ENCODE results near the gene HMGXB4. TPM values are rescaled to one million over a fixed set of nuclear protein-coding genes. Genes with fewer than 3 reads are reported as not detected.

HMGXB4 gene
- total and polyA plus RNA-seq, 2 of the 8 experiments (the other 6 are each of a cell fraction or from before 2014, with no cell fraction given), result 20.9 to 41.3 TPM

DNA sequence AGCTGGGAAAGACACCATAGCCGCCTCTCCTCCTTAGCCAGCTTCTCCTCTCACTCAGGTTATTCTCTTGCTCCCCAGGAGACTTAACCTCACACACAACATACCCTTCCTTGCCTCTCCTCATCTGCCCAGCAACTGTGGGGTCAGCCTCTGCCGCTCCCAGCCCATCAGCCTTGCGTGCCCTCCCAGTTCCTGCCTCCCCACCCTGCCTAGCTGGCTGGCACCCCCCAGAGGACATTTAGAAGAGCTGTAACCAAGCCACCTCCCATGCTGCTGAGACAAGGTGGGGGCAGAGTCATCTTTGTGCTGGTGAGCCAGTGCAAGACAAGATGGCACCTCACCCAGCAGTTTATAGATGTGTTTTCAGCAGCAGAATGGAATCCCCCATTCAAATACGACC lies 80.6 kb downstream of the HMGXB4 start (continued):
- TF ChIP-seq, protein P1, sequence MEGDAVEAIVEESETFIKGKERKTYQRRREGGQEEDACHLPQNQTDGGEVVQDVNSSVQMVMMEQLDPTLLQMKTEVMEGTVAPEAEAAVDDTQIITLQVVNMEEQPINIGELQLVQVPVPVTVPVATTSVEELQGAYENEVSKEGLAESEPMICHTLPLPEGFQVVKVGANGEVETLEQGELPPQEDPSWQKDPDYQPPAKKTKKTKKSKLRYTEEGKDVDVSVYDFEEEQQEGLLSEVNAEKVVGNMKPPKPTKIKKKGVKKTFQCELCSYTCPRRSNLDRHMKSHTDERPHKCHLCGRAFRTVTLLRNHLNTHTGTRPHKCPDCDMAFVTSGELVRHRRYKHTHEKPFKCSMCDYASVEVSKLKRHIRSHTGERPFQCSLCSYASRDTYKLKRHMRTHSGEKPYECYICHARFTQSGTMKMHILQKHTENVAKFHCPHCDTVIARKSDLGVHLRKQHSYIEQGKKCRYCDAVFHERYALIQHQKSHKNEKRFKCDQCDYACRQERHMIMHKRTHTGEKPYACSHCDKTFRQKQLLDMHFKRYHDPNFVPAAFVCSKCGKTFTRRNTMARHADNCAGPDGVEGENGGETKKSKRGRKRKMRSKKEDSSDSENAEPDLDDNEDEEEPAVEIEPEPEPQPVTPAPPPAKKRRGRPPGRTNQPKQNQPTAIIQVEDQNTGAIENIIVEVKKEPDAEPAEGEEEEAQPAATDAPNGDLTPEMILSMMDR (IDR thresholded peaks at IDR 0.05; ENCODE audit: control extremely low read depth in 1 of 3, insufficient read depth in 1 of 3, low read depth in 1 of 3, low read length in 3 of 3), result peak; percentile 18 to 41 (median 25)

All from H1 (cell line).